Activated T-helper 2 cell treated with anti-CD3 and anti-CD28 coated beads, Interferon-gamma antibody, Interleukin-2, Interleukin-4, amounts not matched to agents 10 μg/mL and 5 μg/mL and 100 μg/mL, durations not matched to agents 14 hours and 24 hours and 36 hours (primary cell): ENCODE data around the gene KRTAP5-4. TPM values are rescaled to one million over a fixed set of nuclear protein-coding genes. Genes with fewer than 3 reads are reported as not detected.
"Not testable (repeated sequence)": the region's sequence is repeated elsewhere in the genome, so short reads cannot be mapped to it uniquely, and the experiment has no call there.

Source experiments
- DNase-seq: peaks from one replicate; pipeline ENCODE4 v3.0.0; 2021; ENCODE audit warnings: low spot score
- H3K27ac Mint-ChIP-seq: one replicate; pipeline ENCODE4 v1.8.0; 2021; ENCODE audit warnings: mixed read lengths
- H3K27me3 Mint-ChIP-seq: one replicate; pipeline ENCODE4 v1.8.0; 2021; ENCODE audit warnings: low read depth, mixed read lengths
- H3K36me3 Mint-ChIP-seq: one replicate; pipeline ENCODE4 v1.8.0; 2021; ENCODE audit warnings: low read depth, mixed read lengths
- H3K4me1 Mint-ChIP-seq: one replicate; pipeline ENCODE4 v1.8.0; 2021; ENCODE audit warnings: low read depth, mixed read lengths
- H3K4me3 Mint-ChIP-seq: one replicate; pipeline ENCODE4 v1.8.0; 2021; ENCODE audit warnings: low read depth, mild to moderate bottlenecking, moderate library complexity, mixed read lengths
- H3K9me3 Mint-ChIP-seq: one replicate; pipeline ENCODE4 v1.8.0; 2021; ENCODE audit warnings: mixed read lengths
- intact Hi-C: fragments of 100-400 bp; cut with micrococcal nuclease; formaldehyde crosslinking; loops from one replicate; pipeline ENCODE4 v1.15.1; 2023
- total RNA-seq: library from RNA; stranded (reverse); gene quantifications from 2 replicates; pipeline ENCODE4 v1.2.3, GENCODE V29; 2022

Gene KRTAP5-4
- total RNA-seq, 1 donor from 2014 or later: not detected

- Mint-ChIP-seq H3K4me3 (no peak overlapping the region), H3K36me3 (no peaks in the 10 kb centered on the region), H3K9me3 (no peaks in the 10 kb centered on the region), H3K4me1 (no peaks in the 10 kb centered on the region), H3K27me3 (peaks cover 6% of the 10 kb centered on the region), H3K27ac (no peak overlapping the region)
- DNase-seq: no peak
- intact Hi-C loops: loop anchor here (5.0 kb wide), 1 partner anchor 42 kb away; no protein-coding TSS in a partner anchor
Measured at GRCh38 chr11:1650034-1650917, 28.3 kb upstream of the KRTAP5-4 start.

DNA sequence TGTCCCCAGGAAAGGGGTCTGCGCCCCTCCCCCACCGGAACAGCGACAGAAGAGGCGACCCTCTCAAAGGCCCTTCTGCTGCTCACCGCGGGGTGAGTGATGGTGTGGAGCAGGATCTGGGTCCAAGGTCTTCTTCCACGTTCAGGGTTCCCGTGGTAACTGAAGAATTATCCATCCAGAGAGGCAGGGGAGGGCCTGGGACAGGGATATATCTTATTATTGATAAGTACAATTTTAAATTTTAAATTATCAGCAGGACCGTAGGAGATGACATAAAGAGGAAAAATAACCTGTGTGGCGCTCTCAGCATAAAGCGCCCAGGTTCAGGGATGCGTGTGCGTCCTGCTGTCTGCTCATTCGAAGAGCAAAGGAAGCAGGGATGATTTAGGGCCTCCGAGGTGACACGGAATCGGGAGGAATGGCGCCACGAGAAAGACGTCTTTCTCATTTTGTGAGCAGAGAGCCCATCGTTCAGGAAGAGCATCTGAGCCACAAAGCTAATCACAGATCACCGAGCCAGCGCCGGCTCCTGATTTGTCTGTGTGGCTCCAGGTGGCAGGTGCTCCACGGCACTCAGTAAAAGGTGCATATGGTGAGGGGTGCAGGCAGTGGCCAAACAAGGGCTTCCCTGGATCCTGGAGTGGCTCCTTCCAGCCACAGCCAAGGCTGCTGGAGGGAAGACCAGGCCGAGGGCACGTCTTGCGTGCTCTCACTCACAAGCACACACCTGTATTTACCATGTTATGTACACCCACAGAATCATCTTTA, 26.9 kb upstream of the KRTAP5-4 start:
- Mint-ChIP-seq H3K4me3 (no peak overlapping the region), H3K27me3 (peaks cover 2% of the 10 kb centered on the region), H3K36me3 (no peaks in the 10 kb centered on the region), H3K9me3 (no peaks in the 10 kb centered on the region), H3K4me1 (no peaks in the 10 kb centered on the region), H3K27ac (no peak overlapping the region)
- intact Hi-C loops: no loop called here
- no peak for DNase-seq

DNA sequence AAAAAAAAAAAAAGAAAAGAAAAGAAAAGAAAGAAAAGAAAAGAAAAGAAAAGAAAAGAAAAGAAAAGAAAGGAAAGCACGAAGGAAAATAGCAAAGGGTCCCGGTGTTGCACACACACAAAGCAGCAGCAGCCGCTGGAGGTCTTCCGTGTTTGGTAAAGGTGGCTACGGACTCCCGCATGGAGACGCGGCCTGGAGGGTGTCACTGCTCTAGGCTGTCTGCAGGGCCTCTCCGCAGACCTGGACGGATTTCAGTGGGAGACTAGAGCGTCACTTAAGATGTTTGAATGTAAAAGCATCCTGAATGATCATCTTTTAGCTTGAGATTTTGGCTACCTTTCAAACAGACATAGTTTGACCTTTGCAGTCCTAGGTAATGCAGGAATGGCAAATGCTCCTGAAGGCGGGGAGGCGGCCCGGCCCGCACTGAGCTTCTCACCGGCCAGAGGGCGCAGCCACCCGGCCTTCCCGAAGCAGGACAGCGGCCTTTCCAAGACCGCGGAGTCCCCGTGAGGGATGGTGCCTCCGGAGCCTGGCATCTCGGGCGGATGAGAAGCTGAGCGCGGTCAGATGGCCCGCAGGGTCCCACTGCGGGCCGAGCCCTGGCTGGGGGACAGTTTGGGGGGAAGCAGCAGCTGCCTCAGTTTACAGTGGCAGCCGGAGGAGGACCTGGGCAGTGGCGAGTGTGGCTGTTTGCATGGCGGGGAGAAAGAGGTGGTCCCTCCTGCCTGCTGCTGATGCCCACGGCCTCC, 26.1 kb upstream of the KRTAP5-4 start:
- Mint-ChIP-seq H3K4me1 (no peaks in the 10 kb centered on the region), H3K27me3 (peaks cover 2% of the 10 kb centered on the region)
- intact Hi-C loops: no loop called here

GRCh38 chr11:1646540-1646939, 24.6 kb upstream of the KRTAP5-4 start:
- H3K27me3 Mint-ChIP-seq, H3K36me3 Mint-ChIP-seq, intact Hi-C loops, DNase-seq, H3K9me3 Mint-ChIP-seq, H3K4me3 Mint-ChIP-seq, H3K27ac Mint-ChIP-seq, H3K4me1 Mint-ChIP-seq: not testable (repeated sequence)

More for the DNA sequence above, 26.1 kb upstream of the KRTAP5-4 start:
- Mint-ChIP-seq H3K9me3 (no peaks in the 10 kb centered on the region), H3K36me3 (no peaks in the 10 kb centered on the region), H3K4me3 (no peak overlapping the region), H3K27ac (no peak overlapping the region)
- DNase-seq: no peak

GRCh38 chr11:1645357-1645821, 23.5 kb upstream of the KRTAP5-4 start:
- H3K27me3 Mint-ChIP-seq: no peaks in the 10 kb centered on the region
- H3K27ac Mint-ChIP-seq: no peak overlapping the region
- no peak for DNase-seq
- H3K9me3 Mint-ChIP-seq: no peaks in the 10 kb centered on the region
- H3K36me3 Mint-ChIP-seq: no peaks in the 10 kb centered on the region
- intact Hi-C loops: no loop called here
- no peak overlapping the region for H3K4me3 Mint-ChIP-seq
- no peaks in the 10 kb centered on the region for H3K4me1 Mint-ChIP-seq

- H3K9me3 Mint-ChIP-seq: no peaks in the 10 kb centered on the region
- intact Hi-C loops: no loop called here
- H3K36me3 Mint-ChIP-seq: no peaks in the 10 kb centered on the region
- H3K4me1 Mint-ChIP-seq: peaks cover 2% of the 10 kb centered on the region
- H3K27me3 Mint-ChIP-seq: peaks cover 3% of the 10 kb centered on the region
- no peak overlapping the region for H3K27ac Mint-ChIP-seq
- H3K4me3 Mint-ChIP-seq: no peak overlapping the region
- no peak for DNase-seq
Measured at GRCh38 chr11:1644601-1645356, 22.8 kb upstream of the KRTAP5-4 start.

- no peaks in the 10 kb centered on the region for H3K9me3 Mint-ChIP-seq
- intact Hi-C loops: no loop called here
- no peak for DNase-seq
- peaks cover 2% of the 10 kb centered on the region for H3K4me1 Mint-ChIP-seq
- no peak overlapping the region for H3K27ac Mint-ChIP-seq
- peaks cover 3% of the 10 kb centered on the region for H3K27me3 Mint-ChIP-seq
- no peak overlapping the region for H3K4me3 Mint-ChIP-seq
- H3K36me3 Mint-ChIP-seq: no peaks in the 10 kb centered on the region
Measured at GRCh38 chr11:1643146-1643690, 21.3 kb upstream of the KRTAP5-4 start.

GRCh38 chr11:1642288-1643145, 20.6 kb upstream of the KRTAP5-4 start:
- no peak overlapping the region for H3K4me3 Mint-ChIP-seq
- intact Hi-C loops: no loop called here
- H3K9me3 Mint-ChIP-seq: no peaks in the 10 kb centered on the region
- H3K36me3 Mint-ChIP-seq: no peaks in the 10 kb centered on the region
- no peak overlapping the region for H3K27ac Mint-ChIP-seq
- peaks cover 3% of the 10 kb centered on the region for H3K27me3 Mint-ChIP-seq
- DNase-seq: no peak
- H3K4me1 Mint-ChIP-seq: peaks cover 2% of the 10 kb centered on the region

- H3K4me3 Mint-ChIP-seq: no peak overlapping the region
- intact Hi-C loops: no loop called here
- peaks cover 3% of the 10 kb centered on the region for H3K27me3 Mint-ChIP-seq
- no peaks in the 10 kb centered on the region for H3K9me3 Mint-ChIP-seq
- no peaks in the 10 kb centered on the region for H3K36me3 Mint-ChIP-seq
- H3K27ac Mint-ChIP-seq: no peak overlapping the region
- DNase-seq: no peak
- peaks cover 2% of the 10 kb centered on the region for H3K4me1 Mint-ChIP-seq
Measured at GRCh38 chr11:1641096-1641495, 19.2 kb upstream of the KRTAP5-4 start.

DNA sequence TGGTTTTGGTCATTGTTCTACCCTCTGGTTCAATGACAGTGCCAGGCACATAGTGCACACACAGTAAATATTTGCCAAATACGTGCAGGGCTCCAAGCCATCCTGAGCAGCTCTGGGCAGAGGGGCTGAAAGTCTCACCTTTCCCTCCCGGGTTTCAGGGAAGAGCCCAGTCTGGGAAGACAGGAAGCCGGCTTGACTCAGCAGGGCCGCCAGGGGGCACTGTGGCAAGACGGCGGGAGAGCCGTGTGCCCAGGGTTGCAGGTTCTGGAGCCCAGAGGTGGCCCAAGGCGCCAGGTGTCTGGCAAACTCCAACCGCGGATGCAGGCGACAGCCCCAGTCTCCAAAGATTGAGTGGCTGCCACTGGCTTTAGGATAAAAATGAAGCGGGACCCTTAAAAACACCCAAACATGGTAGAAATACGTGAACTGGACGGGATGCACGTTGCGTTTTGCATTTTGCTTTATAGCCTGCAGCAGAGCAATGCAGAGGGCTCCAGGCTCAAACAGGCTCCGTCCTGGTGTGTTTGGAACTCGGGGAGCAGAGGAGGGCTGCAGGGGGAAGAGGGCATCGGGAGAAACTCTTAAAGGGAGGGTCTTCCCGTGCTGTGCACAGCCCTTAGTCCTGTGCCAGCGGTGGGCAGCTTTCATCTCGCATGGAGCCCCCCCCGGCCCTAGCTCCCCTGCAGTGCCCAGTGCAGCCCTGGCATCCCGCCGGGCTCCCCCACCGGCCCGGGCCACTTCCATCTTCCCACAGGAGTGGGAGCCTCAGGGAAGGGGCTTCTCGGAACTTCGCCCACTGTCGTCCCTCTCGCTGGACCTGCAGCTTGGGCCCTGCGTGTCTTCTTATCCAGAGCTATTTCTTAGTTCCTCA, 18.4 kb upstream of the KRTAP5-4 start:
- intact Hi-C loops: no loop called here
- Mint-ChIP-seq H3K27ac (no peak overlapping the region), H3K36me3 (no peaks in the 10 kb centered on the region), H3K4me3 (no peak overlapping the region), H3K9me3 (no peaks in the 10 kb centered on the region), H3K4me1 (peaks cover 2% of the 10 kb centered on the region), H3K27me3 (peaks cover 7% of the 10 kb centered on the region)
- no peak for DNase-seq

DNA sequence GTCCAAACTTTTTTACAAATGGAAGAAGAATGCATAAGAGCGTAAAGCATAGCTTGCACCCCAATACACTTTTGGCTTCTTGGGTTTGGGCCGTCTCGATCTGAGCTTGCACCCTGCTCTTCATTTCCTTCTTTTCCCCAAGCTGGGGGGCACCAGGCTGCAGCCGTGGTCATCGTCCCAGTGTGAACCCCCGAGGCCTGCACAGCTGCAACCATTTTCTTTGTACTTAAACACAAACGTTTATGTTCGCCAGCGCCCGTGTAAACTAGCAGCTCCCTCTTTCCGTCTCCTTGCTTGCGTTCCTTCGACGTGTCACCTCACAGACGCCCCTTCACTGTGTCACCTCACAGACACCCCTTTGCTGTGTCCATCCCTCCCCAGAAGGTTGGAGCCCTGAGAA, 17.7 kb upstream of the KRTAP5-4 start:
- no peak for DNase-seq
- Mint-ChIP-seq H3K27ac (no peak overlapping the region), H3K4me1 (peaks cover 2% of the 10 kb centered on the region), H3K27me3 (peaks cover 7% of the 10 kb centered on the region), H3K9me3 (no peaks in the 10 kb centered on the region), H3K36me3 (no peaks in the 10 kb centered on the region), H3K4me3 (no peak overlapping the region)
- intact Hi-C loops: no loop called here
